Stimulated activated CD8-positive, alpha-beta memory T cell treated with anti-CD3 and anti-CD28 coated beads, Interleukin-12 subunit alpha, Interleukin-12 subunit beta, amount 100 ng/mL, for 24 hours (primary cell): ENCODE measurements around the gene DGKA.

Source experiments
- DNase-seq: peaks from one replicate; pipeline ENCODE4 v3.0.0-alpha.2; 2020; ENCODE audit errors: extremely low read depth

DGKA gene

DNA sequence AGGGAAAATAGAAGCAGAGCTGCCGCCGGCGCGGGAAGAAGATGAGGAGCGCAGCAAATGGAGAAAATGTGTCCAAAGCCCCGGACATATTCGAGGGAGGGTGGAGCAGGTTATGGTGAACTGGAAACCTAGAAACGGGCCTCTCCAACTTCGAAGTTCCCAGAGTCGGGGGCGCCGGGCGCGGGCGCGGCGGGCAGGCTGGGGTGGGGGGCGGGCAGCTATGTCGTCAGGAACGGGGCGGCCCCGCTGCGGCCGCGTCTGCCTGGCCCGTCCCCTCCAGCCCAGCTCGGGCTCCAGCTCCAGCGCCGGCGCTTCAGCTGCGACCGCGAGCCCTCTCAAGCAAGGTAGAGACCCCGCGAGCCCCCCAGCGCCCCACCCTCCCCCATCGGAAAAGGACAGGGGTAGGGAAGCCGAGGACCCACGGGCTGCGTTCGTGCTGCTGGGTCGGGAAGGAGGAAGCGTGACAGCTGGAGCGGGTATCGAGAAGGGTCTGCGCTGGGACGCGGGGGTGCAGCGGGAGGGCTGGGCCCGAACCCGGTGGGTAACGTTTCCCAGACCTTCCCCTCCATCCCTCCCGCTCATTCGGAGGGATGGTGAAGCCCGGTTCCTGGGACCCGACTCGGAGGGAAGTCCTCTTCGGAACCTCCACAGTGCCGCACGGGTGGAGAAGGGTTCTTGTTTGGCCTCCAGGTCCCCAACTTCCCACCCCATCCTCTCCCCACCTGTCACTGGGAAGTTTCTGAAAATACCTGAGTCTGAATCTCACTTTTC lies 1.0 kb downstream of the DGKA start:
- no peak for DNase-seq

DNA sequence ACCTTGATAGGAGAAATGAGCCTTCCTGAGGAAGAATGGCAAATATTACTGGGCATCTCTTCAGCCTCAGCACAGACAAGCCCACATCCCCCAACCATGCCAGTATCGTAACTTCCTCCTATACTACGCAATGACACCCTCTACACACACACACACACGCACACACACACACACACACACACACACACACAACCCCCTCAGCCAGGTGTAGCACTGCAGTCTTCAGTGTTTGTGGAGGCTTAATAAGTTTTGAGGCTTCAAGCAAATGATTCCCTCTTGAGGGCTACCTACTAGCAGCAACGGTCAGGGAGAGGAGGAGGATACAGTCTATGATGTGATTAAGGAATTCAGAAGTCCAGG lies 1.6 kb downstream of the DGKA start:
- no peak for DNase-seq

DNA sequence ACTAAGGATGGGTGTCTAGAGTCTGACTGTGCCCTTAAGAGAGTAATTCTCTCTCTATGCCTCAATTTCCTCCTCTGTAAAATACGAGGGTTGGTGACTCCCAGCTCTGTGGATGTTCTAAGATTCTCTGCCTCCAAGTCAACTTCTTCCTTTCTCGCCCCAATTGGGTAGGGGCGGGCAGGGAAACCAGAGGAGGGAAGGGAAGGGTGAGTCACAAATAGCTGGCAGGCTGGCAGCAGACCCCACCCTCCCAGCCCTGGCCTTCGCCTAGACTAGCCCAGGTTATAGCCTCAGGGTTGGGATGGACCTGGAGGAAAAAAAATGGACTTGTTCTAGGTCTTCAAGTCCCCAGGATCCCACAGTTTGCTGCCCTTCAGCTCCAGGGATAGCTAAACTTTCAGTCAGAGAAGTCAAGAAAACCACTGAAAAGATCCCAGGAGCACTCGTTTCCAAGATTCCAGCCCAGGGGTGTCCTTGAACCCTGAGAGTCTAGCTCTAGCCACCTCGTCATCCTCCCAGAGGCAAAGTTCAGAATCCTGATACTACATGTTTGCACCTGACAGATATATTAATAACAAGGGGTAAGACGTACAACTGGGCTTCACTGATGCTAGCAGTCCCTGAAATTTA lies 2.3 kb downstream of the DGKA start:
- no peak for DNase-seq

DNA sequence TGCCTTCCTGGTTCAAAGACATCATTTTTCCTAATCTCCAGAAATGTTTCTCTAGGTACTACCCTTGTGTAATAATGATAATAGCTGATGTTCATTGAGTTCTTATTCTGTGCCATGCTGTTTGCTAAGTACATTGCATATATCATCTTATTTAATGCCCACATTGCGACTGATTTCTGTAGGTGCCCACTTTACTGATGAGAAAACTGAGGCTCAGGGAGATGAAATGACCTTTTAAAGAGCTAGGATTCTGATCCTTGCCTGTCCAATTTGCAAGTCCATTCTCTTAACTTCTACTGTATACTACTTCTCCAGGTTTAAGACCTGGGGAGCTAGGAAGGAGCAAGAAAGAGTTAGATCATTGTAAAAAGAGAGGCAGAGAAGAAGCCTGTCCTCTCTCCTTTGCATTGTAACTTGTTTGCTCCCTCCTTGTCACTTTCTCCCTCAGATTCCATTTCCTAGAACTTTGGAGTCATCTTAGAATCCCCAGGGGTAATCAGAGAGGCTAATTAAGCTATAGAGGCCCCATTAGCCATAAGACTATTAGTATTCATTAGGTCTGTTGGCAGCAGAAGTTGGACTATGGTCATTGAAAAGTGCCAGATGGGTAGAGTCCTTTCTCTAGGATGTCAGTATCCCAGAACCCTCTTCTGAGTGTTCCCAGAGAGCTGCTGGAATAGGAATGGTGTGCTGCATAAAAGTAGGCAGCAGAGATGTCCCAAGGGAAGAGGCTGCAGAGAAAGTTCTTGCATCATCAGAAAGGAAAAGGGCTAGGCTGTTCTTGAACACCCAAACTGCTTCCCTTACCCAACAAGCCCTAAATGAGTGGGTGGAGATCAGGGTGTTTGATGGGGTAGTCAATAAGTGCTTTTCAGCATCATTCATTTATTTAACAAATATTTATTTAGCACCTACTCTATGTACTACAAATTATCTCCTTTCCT lies 3.1 kb downstream of the DGKA start:
- DNase-seq = no peak

GRCh38 chr12:55934773-55935172 lies 3.8 kb downstream of the DGKA start:
- no peak for DNase-seq

DNA sequence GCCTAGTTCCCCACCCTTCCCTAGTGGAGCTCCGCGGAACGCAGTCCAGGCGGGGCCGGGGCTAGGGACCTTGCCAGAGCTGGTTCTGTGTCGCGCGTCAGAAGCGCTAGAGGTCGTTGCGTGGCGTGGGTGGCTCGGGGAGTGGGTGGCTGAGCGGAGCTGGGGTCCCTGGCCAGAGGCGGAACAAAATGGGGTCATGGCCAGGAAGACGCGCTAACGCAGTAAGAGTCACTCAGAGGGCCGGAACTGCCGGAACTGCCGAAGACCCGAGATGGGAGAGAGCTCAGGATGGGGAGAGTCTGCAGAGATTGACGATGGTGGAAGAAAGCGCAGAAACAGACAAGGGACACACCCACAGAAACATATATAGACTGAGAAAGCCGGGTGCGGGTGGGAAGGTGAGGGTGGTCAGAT lies 4.8 kb downstream of the DGKA start:
- DNase-seq = no peak

GRCh38 chr12:55937981-55938380 lies 7.0 kb downstream of the DGKA start:
- no peak for DNase-seq

- no peak for DNase-seq
Observed at GRCh38 chr12:55938826-55939501, 8.0 kb downstream of the DGKA start.

- DNase-seq = no peak
Observed at GRCh38 chr12:55940065-55940732, 9.2 kb downstream of the DGKA start.

DNA sequence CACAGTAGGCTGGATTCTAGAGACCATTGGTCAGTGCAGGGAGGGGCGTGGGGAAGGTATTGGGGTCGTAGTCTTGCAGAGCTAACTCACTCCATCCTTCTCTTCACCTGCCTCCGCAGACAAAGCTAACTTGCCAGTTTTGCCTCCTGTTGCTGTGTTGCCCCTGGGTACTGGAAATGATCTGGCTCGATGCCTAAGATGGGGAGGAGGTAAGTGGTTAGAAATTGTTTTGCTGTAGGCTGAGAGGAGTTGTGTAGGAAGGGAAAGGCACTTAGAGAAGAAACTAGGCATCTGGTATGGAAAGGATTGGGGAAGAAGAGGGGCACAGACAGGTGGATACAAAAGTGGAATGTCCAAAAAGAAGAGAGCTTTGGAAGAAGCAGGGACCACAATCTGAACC lies 11.1 kb downstream of the DGKA start:
- no peak for DNase-seq

GRCh38 chr12:55942577-55943136 lies 11.7 kb downstream of the DGKA start:
- DNase-seq = no peak

- DNase-seq = no peak
Observed at GRCh38 chr12:55946553-55946952, 15.6 kb downstream of the DGKA start.

GRCh38 chr12:55955344-55955743 lies 24.4 kb downstream of the DGKA start:
- no peak for DNase-seq

DNA sequence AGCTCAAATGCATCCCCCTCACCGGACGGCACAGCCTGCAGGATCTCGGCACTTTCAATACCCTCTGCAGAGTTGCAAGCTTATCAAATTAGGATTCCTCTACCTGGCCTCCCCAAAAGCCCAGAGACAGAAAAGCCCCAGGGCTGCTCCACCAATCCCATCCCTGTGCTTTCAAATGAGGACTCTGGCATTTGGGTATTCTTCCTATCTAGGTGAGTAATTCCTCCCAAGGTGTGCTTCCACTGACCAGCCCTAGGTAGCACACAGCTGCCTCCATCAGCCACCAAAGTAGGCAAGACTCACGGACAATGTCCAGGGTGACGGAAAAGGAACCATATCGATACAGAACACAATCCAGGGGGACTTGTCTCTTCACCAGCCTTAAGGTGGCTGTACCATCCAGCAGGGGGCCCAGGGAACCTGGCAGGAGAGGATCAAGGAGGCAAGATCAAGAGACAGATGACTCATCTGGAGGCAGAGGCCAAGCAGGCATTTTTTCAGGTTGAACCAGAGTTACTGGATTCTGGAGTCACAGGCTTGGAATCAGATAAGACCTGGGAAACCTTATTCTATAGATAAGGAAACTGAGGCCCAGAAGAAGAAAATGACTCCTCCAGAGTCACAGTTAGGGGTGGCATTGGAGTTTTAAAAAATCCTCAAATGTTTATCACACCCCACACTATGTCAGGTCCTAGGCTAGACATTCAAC lies 25.0 kb downstream of the DGKA start:
- no peak for DNase-seq

- DNase-seq = no peak
Observed at GRCh38 chr12:55957106-55957859, 26.3 kb downstream of the DGKA start.

GRCh38 chr12:55963760-55964159 lies 32.8 kb downstream of the DGKA start:
- no peak for DNase-seq

GRCh38 chr12:55965240-55965639 lies 34.3 kb downstream of the DGKA start:
- no peak for DNase-seq

GRCh38 chr12:55965941-55966407 lies 35.0 kb downstream of the DGKA start, which contains the start of gene PMEL:
PMEL (minus strand) TSS chr12:55966042; CDS start chr12:55966011, 31 bp downstream.
- no peak for DNase-seq
